NCI-H2081 treated with DMSO at 0.1 percent for 48 hours (cell line): Measurements from ENCODE around the gene CHKA.

Source experiments
- DNase-seq: peaks from one replicate; lab custom pipeline; 2025; lab: John Stamatoyannopoulos, UW

Gene CHKA

GRCh38 chr11:68013611-68014156 is 107.5 kb downstream of the CHKA start:
- DNase-seq, result no peak

DNA sequence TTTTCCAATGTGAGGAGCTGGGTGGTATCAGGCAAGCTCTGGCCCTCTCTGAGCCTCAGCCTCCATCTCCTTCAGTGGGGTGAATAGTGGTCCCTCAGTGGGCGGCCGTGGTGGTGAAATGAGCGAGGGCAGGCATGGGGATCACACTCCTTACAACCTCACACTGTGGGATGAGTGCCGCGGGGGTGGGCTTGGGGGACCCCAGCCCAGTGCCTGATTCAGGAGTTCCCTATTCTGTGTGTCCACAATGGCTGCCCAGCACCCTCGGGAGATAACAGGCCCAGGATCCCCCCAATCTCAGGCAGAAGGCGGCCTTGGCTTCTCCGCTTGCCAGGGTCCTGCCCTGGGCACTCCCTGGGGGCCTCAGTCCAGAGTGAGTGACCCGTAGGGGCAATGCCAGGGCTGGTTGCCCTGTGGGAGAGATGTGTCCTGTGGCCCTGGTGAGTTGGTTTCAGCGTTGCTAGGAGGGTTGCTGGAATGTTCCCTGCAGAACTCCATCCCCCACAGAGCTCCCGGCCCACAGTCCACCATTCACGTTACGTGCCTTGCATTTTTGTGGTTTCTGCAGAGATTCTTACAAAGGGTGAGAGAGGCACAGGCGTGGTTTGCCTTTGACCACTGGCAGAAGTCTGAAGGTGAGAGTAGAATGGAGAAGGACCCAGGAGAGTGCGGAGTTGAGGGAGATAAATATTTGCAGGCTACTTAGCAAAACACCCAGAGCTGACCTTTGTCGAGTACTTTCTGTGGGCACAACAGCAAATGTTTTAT is 108.2 kb downstream of the CHKA start:
- no peak for DNase-seq

DNA sequence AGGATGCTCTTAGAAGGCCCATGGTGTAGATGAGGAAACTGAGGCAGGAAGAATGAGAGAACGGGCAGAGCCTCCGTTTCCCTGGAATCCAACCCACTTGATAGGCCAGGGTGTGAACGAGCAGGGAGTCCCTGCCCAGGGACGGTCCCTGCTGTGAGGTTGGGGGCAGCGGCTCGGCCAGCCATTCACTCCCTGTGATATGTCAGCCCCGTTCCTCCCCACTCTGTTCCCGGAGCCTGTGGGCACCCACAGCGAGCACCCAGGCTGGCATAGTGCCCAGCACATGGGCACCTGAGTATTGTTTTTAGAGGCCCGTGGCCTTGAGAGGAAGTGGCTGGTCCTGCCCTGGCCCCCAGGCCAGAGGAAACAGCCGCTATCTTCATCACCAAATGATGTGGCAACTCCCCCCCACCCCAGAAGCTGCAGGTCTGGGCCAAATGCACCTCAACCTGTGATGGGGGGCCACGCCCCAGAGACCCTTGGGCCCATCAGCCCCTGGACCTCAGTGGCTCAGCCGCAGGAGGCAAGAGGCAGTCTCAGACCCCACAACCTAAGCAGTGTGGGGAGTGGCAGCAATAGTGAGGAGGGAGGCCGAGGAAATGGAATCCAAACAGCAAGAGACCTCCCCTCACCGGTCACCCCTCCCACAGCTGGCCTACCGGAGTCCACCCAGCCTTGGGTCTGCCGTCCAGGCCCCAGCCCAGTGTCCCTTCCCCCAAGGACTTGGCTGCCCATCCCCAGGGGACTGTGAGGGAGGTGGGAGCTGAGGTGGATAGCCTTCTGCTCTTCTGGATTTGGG is 108.9 kb downstream of the CHKA start:
- no peak for DNase-seq

GRCh38 chr11:68011051-68011943 is 109.9 kb downstream of the CHKA start:
- no peak for DNase-seq

GRCh38 chr11:68010090-68011041 is 110.8 kb downstream of the CHKA start, which contains the start of gene ALDH3B1:
Gene ALDH3B1 (plus strand): TSS chr11:68010327. CDS start chr11:68015298, 4,971 bp downstream.
- DNase-seq, result no peak

GRCh38 chr11:68009391-68010089 is 111.6 kb downstream of the CHKA start:
- DNase-seq, result no peak

- DNase-seq, result no peak
Measured at GRCh38 chr11:68008381-68009337, 112.5 kb downstream of the CHKA start.

GRCh38 chr11:68007498-68008380 is 113.4 kb downstream of the CHKA start:
- DNase-seq, result no peak

- DNase-seq, result no peak
Measured at GRCh38 chr11:68006606-68007166, 114.5 kb downstream of the CHKA start.

GRCh38 chr11:68004551-68005335 is 116.4 kb downstream of the CHKA start:
- DNase-seq, result no peak

DNA sequence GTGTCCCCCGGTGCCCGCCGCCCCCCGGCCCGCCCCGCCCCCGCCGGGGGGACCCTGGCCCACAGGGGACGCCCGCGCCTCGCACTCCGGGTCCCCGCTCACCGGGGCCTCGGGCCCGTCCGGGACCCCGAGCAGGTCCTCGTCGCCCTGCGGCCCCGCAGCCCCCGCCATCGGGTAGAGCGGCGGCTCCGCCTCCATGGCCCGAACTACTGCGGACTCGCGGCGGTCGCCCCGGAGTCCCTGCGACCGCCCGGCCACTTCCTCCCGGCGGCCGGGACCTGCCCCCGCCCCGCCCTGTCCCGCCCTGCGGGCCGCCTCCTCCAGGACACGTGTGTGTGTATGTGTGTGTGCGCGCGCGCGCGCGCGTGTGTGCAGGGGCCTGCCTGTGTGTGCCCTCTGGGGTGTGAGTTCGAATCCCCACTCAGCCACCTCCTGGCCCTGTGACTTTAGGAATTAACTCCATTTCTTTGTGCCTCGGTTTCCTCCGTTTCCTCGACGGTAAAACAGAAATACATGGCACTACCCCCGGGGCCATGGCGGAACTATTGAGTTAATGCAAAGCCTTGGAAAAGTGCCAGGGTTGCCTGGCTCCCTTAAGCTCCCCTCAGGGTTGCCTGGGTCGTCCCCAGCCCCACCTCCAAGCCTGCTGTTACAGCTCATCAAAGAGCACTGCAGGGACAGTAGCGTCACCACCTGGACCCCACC is 117.2 kb downstream of the CHKA start, which contains the start of gene UNC93B1:
Gene UNC93B1, minus strand, starts transcription at position 252 of the 705 bp plus-strand sequence. Its CDS starts 54 bp downstream, at position 198.
- no peak for DNase-seq

DNA sequence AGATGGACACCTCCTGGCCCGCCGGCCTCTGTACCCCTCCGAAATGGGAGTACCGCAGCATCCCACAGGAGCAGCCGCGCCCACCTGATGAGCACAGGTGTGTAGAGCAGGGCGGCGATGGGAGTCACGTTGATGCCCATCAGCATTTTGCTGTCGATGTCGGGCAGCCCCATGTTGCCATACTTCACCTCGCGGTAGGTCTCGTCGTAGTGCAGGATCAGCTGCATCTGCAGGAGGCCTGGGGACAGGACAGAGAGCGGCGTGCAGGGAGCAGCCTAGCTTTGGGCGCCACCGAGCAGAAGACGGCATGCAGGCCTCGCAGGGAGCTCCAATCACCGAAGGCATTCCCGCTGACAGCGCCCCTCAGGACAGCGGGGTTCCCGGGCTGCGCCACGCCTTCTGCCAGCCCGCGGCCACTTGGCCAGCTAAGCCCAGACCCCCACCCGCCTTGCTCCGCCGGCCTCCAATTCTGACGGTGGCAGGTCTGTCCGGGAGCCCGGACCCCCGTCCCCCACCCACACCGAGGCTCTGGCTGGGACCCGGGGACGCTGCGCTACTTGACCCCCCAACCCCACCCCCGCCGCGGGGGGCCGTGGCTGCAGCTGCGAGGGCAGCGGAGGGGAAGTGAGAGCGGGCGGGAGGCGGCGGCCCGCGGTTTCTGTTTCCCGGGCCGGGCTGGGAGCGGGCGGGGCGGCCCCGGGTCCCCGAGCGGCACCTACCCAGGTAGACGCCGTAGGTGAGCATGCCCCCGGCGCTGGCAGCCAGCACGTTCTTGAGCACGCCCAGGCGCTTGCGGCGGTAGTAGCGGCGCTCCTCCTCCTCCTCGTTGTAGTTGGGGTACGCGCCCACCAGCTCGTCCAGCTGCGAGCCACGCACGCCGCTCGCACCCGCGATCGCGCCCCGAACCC is 118.0 kb downstream of the CHKA start:
- no peak for DNase-seq
